AG04449 (cell line): ENCODE data around the gene ADH7.

Experiments used
- CTCF ChIA-PET: fragments of 350-600 bp; formaldehyde crosslinking; extraction: SDS; loops from one replicate; lab custom pipeline; 2021; ENCODE audit warnings: antibody characterized with exemption; lab: Yijun Ruan, JAX
- POLR2A ChIA-PET: fragments of 400-600, 350-600 bp; formaldehyde crosslinking; extraction: SDS; loops from one replicate; lab custom pipeline; 2020; ENCODE audit warnings: antibody characterized with exemption, inconsistent platforms; lab: Yijun Ruan, JAX
- DNase-seq: peaks from one replicate; pipeline ENCODE4 v3.0.0-alpha.2; 2010; ENCODE audit warnings: low read depth, low spot score
- H3K4me3 ChIP-seq: 2 replicates; pipeline ENCODE4 v1.5.1; 2011; ENCODE audit warnings: low read depth, mild to moderate bottlenecking, control low read depth, low read length
- TF ChIP-seq, protein P1 (sequence below): IDR thresholded peaks from one replicate; pipeline ENCODE4 v1.5.1; 2011; ENCODE audit warnings: mild to moderate bottlenecking, moderate library complexity, low read length, control low read depth, inconsistent platforms; ENCODE audit not compliant: insufficient read depth; ENCODE audit errors: missing control alignments

The ADH7 gene

DNA sequence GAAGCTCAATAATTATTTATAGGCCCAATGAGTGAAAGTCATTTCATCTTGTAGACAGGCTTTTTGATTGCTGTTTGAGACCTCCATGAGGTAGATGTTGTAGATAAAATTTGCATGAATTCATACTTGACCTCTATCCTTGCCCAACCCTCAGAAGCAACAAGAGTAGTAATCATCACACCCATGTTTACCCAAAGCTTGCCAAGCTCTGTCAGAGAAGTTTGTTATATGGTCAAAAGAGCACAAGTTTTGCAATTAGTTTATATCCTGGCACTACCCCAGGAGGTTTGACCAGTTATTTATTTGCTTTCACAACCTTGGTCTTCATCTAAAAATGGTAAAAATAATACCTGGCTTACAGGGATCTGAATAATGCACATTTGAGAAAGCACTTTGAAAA lies 20.7 kb downstream of the ADH7 start:
- TF ChIP-seq, protein P1, sequence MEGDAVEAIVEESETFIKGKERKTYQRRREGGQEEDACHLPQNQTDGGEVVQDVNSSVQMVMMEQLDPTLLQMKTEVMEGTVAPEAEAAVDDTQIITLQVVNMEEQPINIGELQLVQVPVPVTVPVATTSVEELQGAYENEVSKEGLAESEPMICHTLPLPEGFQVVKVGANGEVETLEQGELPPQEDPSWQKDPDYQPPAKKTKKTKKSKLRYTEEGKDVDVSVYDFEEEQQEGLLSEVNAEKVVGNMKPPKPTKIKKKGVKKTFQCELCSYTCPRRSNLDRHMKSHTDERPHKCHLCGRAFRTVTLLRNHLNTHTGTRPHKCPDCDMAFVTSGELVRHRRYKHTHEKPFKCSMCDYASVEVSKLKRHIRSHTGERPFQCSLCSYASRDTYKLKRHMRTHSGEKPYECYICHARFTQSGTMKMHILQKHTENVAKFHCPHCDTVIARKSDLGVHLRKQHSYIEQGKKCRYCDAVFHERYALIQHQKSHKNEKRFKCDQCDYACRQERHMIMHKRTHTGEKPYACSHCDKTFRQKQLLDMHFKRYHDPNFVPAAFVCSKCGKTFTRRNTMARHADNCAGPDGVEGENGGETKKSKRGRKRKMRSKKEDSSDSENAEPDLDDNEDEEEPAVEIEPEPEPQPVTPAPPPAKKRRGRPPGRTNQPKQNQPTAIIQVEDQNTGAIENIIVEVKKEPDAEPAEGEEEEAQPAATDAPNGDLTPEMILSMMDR, result no peak
- ChIA-PET CTCF (interaction anchor here (2.0 to 2.1 kb wide), 2 partner anchors 9 to 49 kb away, joined by 8 to 9 read pairs; no protein-coding TSS in a partner anchor), POLR2A (no interaction called here)
- H3K4me3 ChIP-seq, result no peak overlapping the region
- no peak for DNase-seq

DNA sequence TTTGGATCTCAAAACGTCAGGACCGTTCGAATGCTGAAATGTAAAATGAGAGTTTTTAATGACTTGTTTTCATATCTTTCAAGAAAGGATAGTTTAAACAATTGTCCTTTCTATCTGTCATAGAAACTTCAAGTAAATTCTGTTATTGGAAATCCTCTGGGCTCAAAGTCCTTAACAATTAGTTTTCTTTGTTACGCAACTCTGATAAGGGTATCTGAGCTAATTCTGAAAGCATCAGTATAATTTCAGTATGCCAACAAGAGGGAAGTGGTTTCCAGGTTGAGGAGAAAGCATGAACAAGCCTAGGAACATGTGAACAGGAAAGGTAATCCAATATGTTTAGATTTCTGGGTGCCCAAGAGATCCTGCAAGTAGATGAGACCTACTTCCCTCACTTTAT lies 22.0 kb downstream of the ADH7 start:
- no peak overlapping the region for H3K4me3 ChIP-seq
- no peak for DNase-seq
- ChIA-PET CTCF (no interaction called here), POLR2A (no interaction called here)
- TF ChIP-seq, protein P1, result no peak

DNA sequence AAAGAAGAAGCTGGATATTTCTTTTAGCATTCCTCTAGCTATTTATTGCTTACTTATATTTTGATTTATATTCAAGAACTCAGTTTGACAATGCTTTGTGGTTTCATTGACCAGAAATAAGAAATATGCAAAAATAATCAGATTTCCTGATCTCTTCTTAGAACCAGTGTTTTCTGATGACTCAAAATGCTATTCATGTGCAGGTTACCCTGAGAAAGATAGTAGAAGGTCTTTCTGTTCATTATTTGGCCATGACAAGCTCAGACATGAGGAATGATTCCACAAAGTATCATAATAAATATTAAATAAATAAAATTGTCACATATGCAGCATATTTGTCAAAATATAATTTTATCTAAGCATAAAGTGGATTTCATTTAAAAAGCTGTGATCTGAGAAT lies 24.1 kb downstream of the ADH7 start:
- no peak overlapping the region for H3K4me3 ChIP-seq
- no peak for DNase-seq
- TF ChIP-seq, protein P1, result no peak
- ChIA-PET CTCF (interaction anchor here (0.9 to 10.3 kb wide), 5 partner anchors 16 to 250 kb away, joined by 3 to 139 read pairs (median 3); no protein-coding TSS in a partner anchor), POLR2A (no interaction called here)

DNA sequence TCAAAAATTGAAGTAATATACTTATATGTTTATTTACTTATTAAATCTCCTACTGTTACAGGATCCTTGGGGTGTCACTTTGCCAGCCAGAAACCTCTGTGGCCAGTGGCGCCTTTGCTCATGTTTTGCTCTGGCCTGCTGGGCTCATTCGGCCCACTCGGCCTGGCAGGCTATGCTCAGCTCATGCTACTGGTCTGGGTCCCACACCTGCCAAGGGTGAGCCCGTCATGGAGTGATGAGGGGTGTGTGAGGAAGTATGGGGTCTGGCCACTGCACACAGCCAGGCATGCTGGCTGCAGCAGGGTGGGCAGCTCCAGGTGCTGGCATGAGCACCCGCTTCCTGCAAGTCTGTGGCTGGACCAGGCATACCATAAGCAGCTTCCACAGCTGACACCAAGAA lies 25.1 kb downstream of the ADH7 start:
- H3K4me3 ChIP-seq, result no peak overlapping the region
- ChIA-PET POLR2A (no interaction called here), CTCF (interaction anchor here (0.6 to 10.3 kb wide), 5 partner anchors 13 to 209 kb away, joined by 3 to 139 read pairs (median 3); no protein-coding TSS in a partner anchor)
- TF ChIP-seq, protein P1, result no peak
- DNase-seq, result no peak

DNA sequence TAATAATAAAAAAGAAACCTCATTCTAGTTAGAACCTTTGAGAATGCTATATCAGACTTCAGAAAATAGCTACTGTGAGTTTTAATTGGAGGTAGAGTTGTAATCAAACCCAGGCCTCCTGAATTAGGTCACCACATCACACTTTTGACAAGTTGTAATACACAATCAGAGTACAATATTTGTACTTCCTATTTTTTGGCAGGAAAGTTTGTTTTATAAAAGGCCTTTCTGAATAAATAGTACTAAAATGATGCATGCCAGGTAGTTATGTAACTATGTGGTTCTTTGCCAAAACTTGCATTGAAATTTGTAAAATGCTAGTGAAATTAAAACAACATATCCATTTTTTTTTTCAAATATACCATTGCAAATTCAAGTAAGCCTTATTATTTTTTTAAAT lies 26.8 kb downstream of the ADH7 start:
- CTCF ChIA-PET, result interaction anchor here (0.7 to 10.3 kb wide), 6 partner anchors 27 to 320 kb away, joined by 3 to 139 read pairs (median 3); partner anchors contain the start of gene ADH5
- H3K4me3 ChIP-seq, result no peak overlapping the region
- TF ChIP-seq, protein P1, result no peak
- POLR2A ChIA-PET, result no interaction called here
- DNase-seq, result no peak

DNA sequence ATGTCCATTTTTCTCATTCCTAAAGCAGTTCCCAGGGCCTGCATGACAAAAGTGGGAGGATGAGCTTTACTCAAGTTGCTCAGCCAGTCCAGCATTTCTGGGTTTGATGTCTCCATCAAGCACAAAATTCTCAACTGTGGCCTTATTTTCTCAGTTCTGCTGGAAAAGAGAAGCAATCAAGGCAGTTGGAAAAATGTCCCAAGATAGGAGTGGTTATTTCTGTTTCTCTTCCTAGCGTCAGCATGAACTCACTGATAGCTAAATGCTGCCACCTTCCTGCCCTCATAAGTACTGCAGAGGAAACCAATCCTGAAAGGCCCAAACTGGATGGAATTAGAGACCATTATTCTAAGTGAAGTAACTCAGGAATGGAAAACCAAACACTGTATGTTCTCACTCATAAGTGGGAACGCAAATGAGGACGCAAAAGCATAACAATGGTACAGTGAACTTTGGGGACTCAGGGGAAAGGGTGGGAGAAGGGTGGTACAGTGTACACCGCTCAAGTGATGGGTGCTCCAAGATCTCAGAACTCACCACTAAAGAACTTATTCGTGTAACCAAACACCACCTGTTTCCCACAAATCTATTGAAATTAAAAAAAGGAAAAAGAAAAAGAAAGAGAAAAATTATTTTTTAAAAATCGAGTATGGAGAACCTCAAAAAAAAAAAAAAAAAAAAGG lies 29.6 kb downstream of the ADH7 start:
- no peak overlapping the region for H3K4me3 ChIP-seq
- TF ChIP-seq, protein P1, result peak; percentile 78
- no peak for DNase-seq
- ChIA-PET POLR2A (no interaction called here), CTCF (interaction anchor here (0.7 to 10.3 kb wide), 32 partner anchors 9 to 410 kb away, joined by 3 to 139 read pairs (median 6); partner anchors contain the start of gene METAP1)
